SK-N-MC (cell line): ENCODE measurements around the gene TANGO2.

Experiments used
- DNase-seq: peaks from one replicate; pipeline ENCODE4 v3.0.0-alpha.2; 2011; ENCODE audit warnings: low read depth, low spot score
- H3K27ac ChIP-seq: fragments of 200-600 bp; sonication (generic); 2 replicates; pipeline ENCODE4 v1.5.1; 2016; ENCODE audit warnings: mixed run types
- H3K36me3 ChIP-seq: fragments of 200-600 bp; sonication (generic); 2 replicates; pipeline ENCODE4 v1.6.1; 2017; ENCODE audit warnings: antibody characterized with exemption, low read length, mixed read lengths; ENCODE audit not compliant: insufficient read depth
- H3K4me3 ChIP-seq: fragments of 200-600 bp; sonication (generic); 2 replicates; pipeline ENCODE4 v1.5.1; 2016
- H3K9ac ChIP-seq: fragments of 200-600 bp; sonication (generic); 2 replicates; pipeline ENCODE4 v1.8.0; 2017; ENCODE audit warnings: mixed run types, mixed read lengths; ENCODE audit not compliant: insufficient read length
- H3K9me3 ChIP-seq: fragments of 200-600 bp; sonication (generic); 2 replicates; pipeline ENCODE4 v1.6.1; 2017; ENCODE audit warnings: low read depth, mild to moderate bottlenecking, antibody characterized with exemption, low read length, moderate library complexity, mixed read lengths
- EZH2 ChIP-seq: fragments of 200-600 bp; sonication (generic); IDR thresholded peaks from one replicate; pipeline ENCODE4 v1.6.1; 2017; ENCODE audit warnings: antibody characterized with exemption
- FOXP2 ChIP-seq: optimal IDR thresholded peaks from 2 replicates; pipeline ENCODE3; 2011; ENCODE audit warnings: mild to moderate bottlenecking, moderate library complexity; ENCODE audit not compliant: insufficient read depth; ENCODE audit errors: extremely low read length, control extremely low read depth
- POLR2AphosphoS5 ChIP-seq: IDR thresholded peaks from 2 replicates; pipeline ENCODE4 v1.6.1; 2012; ENCODE audit warnings: mild to moderate bottlenecking, low read depth, low read length, borderline replicate concordance

The TANGO2 gene

GRCh38 chr22:20012741-20013331, 8.1 kb upstream of the TANGO2 start:
- Histone ChIP-seq H3K36me3 (no peaks in the 10 kb centered on the region), H3K4me3 (no peak overlapping the region), H3K9me3 (no peaks in the 10 kb centered on the region), H3K9ac (no peak overlapping the region), H3K27ac (no peak overlapping the region)
- TF ChIP-seq POLR2AphosphoS5 (no peak), FOXP2 (no peak), EZH2 (no peak)
- DNase-seq = no peak

- Histone ChIP-seq H3K9ac (no peak overlapping the region), H3K27ac (no peak overlapping the region), H3K9me3 (no peaks in the 10 kb centered on the region), H3K36me3 (no peaks in the 10 kb centered on the region), H3K4me3 (no peak overlapping the region)
- TF ChIP-seq POLR2AphosphoS5 (no peak), FOXP2 (no peak), EZH2 (no peak)
- no peak for DNase-seq
These were observed 7.5 kb upstream of the TANGO2 start for GRCh38 chr22:20013382-20013871.

- DNase-seq = no peak
- H3K4me3 ChIP-seq = no peak overlapping the region
- H3K27ac ChIP-seq = no peak overlapping the region
- no peaks in the 10 kb centered on the region for H3K36me3 ChIP-seq
- H3K9ac ChIP-seq = no peak overlapping the region
- H3K9me3 ChIP-seq = no peaks in the 10 kb centered on the region
- no peak for TF ChIP-seq FOXP2
- no peak for TF ChIP-seq POLR2AphosphoS5
- TF ChIP-seq EZH2 = no peak
These were observed 6.3 kb upstream of the TANGO2 start for GRCh38 chr22:20014526-20015186.

DNA sequence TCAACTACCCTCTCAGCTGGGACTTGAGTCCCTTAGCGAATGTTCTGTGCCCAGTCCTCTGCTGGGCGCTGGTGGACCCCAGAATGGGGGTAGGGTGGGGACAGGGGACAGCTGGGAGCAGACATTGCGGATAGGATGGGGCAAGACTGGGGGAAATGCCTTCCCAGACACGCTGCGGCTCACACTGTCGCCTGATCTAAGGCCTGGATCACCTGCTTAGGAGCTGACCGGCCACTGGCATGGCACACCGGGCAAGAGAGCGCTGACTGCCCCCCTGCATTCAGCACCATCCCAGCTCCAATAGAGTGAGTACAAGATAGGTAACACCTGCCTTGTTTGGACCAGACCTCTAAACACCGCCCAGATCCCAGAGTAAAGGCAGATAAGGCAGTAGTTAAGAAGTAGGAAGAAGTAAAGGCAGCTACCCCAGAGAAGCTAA, 5.7 kb upstream of the TANGO2 start:
- Histone ChIP-seq H3K9me3 (no peaks in the 10 kb centered on the region), H3K9ac (no peak overlapping the region), H3K4me3 (no peak overlapping the region), H3K27ac (no peak overlapping the region), H3K36me3 (no peaks in the 10 kb centered on the region)
- DNase-seq = no peak
- no peak for TF ChIP-seq POLR2AphosphoS5
- no peak for TF ChIP-seq EZH2
- no peak for TF ChIP-seq FOXP2

DNA sequence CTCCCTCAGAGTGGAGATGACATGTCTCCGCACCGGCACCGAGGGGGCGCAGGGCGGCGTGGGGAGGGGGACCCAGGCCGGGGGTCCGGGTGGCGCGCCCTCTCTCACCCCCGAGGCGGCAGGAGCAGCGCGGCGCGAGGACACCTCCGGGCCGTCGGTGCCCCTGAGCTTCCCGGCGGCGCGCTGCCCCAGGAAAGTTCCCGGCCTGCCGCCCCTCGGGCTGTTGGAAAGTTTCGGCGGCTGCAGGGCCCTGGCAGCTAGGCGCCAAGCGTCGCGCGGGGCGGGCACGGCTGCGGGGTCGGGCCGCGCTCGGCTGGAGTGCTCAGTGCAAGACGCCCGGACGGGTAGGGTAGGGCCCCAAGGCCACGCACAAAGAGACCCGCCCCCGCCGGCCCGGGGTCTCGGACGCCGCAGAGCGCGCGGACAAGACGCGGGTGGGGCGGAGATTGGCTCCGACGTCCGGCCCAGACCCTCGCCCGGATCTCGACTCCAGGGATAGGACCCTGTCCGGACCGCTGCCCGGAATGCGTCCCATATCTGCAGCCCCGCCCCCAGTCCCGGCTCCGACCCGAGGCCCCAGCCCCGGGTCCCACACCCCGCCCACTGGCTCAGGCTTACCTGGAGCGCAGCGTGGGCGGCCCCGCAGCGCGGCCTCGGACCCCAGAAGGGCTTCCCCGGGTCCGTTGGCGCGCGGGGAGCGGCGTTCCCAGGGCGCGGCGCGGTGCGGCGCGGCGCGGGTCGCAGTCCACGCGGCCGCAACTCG, 4.8 kb upstream of the TANGO2 start:
- H3K9ac ChIP-seq = no peak overlapping the region
- H3K9me3 ChIP-seq = no peaks in the 10 kb centered on the region
- peak; percentile 61 for TF ChIP-seq EZH2
- TF ChIP-seq FOXP2 = no peak
- H3K36me3 ChIP-seq = no peaks in the 10 kb centered on the region
- peak overlapping the region; percentile 79 for H3K4me3 ChIP-seq
- no peak for DNase-seq
- H3K27ac ChIP-seq = no peak overlapping the region

DNA sequence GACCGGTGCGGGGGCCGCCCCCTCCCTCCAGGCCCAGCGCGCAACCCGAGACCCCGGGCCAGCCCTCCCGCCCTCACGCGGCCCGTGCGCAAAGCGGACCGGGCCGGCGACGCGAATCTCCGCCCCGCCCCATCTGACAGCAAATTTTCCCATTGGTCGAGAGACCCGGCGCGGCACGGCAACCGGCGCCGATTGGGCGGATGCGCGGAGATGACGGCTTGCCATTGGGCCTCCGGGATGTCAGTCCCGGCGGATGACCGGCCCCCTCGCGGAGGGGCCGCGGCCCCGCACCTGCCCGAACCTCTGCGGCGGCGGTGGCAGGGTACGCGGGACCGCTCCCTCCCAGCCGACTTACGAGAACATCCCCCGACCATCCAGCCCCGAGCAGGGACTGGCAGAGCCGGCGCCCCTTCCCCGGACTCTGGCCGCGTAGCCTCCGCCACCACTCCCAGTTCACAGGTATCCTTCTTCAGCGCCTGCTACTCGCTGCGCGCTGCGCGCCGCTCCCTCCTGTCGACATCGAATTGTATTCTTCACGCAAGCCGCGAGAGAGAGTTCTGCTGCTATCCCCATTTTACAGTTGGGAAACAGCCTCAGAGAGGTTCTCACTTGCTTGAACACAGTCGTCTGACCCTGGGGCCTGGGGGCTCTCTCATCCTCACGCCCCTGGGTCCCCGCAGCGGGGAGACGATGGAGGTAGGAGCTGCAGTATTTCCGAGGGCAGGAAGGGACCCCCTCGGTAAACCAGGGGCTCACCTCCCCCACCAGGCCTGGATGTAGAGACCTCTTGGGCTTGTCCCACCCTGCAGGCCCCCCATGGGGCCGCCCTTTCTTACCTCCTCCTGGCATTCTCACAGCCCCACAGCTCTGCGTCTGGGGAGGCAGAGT, 3.9 kb upstream of the TANGO2 start, which contains the start of gene ARVCF:
ARVCF (minus strand) TSS at position 90 of the 888 bp plus-strand sequence. CDS start 26,029 bp downstream, outside the sequence.
- TF ChIP-seq EZH2 = no peak
- no peak for TF ChIP-seq POLR2AphosphoS5
- TF ChIP-seq FOXP2 = no peak
- H3K36me3 ChIP-seq = no peaks in the 10 kb centered on the region
- no peak within 1 kb of the TSS for H3K27ac ChIP-seq
- peak within 1 kb of the TSS; percentile 79 for H3K4me3 ChIP-seq
- H3K9me3 ChIP-seq = no peaks in the 10 kb centered on the region
- no peak within 1 kb of the TSS for H3K9ac ChIP-seq
- peak; percentile 16 for DNase-seq

DNA sequence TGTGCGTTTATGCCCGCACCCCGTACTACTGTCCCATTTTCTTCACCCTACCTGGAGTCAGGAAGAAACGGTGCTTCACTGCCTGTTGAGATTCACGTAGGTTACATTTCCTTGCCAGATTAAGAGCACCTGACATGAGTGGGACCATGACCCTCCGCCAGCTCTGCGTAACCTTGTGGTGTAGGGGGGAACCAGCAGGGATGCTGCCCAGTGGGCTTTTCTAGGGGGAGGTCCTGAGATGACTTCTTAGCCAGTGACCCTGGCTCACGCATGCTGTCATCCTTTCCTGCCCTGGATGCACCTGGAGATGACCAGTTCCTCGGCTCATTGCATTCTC, 3.3 kb upstream of the TANGO2 start:
- H3K4me3 ChIP-seq = no peak overlapping the region

DNA sequence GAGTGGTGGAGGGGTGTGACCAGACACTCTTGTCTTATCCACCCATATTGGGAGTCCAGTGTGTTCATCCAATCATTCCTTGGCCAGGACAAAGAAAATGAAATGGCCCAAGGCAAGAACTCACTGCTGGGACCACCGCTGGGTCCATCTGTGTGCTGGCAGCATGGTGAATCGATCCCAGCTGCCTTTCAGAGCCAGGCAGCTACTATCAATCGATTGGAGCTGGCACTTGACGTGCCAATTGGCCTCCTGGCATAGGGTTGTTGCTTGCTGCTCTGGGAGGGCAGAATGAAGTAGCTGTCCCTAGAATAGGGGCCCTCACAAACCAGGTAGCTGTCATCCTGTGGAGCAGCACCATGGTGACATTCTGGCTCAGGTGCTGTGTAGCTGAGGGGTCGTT, 2.9 kb upstream of the TANGO2 start:
- no peak overlapping the region for H3K27ac ChIP-seq
- no peaks in the 10 kb centered on the region for H3K9me3 ChIP-seq
- TF ChIP-seq POLR2AphosphoS5 (no peak), FOXP2 (no peak), EZH2 (no peak)
- DNase-seq = no peak
- H3K9ac ChIP-seq = no peak overlapping the region
- H3K36me3 ChIP-seq = no peaks in the 10 kb centered on the region
- H3K4me3 ChIP-seq = no peak overlapping the region

More for the DNA sequence above, 3.3 kb upstream of the TANGO2 start:
- H3K27ac ChIP-seq = no peak overlapping the region
- no peak for DNase-seq
- H3K36me3 ChIP-seq = no peaks in the 10 kb centered on the region
- TF ChIP-seq EZH2 = no peak
- no peak overlapping the region for H3K9ac ChIP-seq
- no peaks in the 10 kb centered on the region for H3K9me3 ChIP-seq
